Testis (tissue), 3 donors: Measurements from ENCODE around the gene SOSTDC1. TPM values are rescaled to one million over a fixed set of nuclear protein-coding genes. Genes with fewer than 3 reads are reported as not detected.

Experiments
- DNase-seq: peaks from one replicate; pipeline ENCODE4 v3.0.0-alpha.2; 2019
- H3K27ac ChIP-seq, 2 donors: fragments of 200-600 bp; sonication (generic); one replicate each; pipeline ENCODE4 v1.5.1; 2019
- H3K27me3 ChIP-seq: fragments of 200-600 bp; sonication (generic); one replicate; pipeline ENCODE4 v1.5.1; 2019
- H3K36me3 ChIP-seq: fragments of 200-600 bp; sonication (generic); one replicate; pipeline ENCODE4 v1.5.1; 2017; ENCODE audit warnings: low read depth; ENCODE audit errors: missing control alignments
- H3K4me1 ChIP-seq: fragments of 200-600 bp; sonication (generic); one replicate; pipeline ENCODE4 v1.5.1; 2019
- H3K4me3 ChIP-seq, 2 donors: fragments of 200-600 bp; sonication (generic); one replicate each; pipeline ENCODE4 v1.5.1; 2017 to 2019
- H3K9me3 ChIP-seq: fragments of 200-600 bp; sonication (generic); one replicate; pipeline ENCODE4 v1.5.1; 2017
- CTCF ChIP-seq, 3 experiments: fragments of 450-650 bp in 2 of 3; fragments of 200-600 bp in 1 of 3; sonication (generic) in 1 of 3; IDR thresholded peaks; one replicate each; pipeline ENCODE4 v1.5.1; 2016 to 2019; ENCODE audit warnings: antibody characterized with exemption in 3 of 3, mild to moderate bottlenecking in 2 of 3, moderate library complexity in 1 of 3
- POLR2A ChIP-seq: fragments of 450-650 bp; IDR thresholded peaks from one replicate; pipeline ENCODE4 v1.6.1; 2017; ENCODE audit warnings: antibody characterized with exemption, mild to moderate bottlenecking, moderate library complexity
- WGBS, 2 donors: methylation state at CpG; one replicate each; pipeline ENCODE4 v1.1.5; 2018; 5-methylcytosine and 5-hydroxymethylcytosine counted together
- intact Hi-C: fragments of 100-400 bp; cut with DNase I; formaldehyde crosslinking; loops from one replicate; pipeline ENCODE4 v1.15.1; 2023; ENCODE audit warnings: low total_unique reads
- polyA plus RNA-seq: library from polyadenylated mRNA; stranded (reverse); fragments of 350-450 nt; fragmentation: Illumina TruSeq; extraction: RNeasy Lipid Tissue Mini Kit (QIAGEN cat#74804); gene quantifications from one replicate; pipeline ENCODE4 v1.2.3, GENCODE V29; 2014; ENCODE audit warnings: low read depth, low replicate concordance; ENCODE audit not compliant: insufficient read depth
- total RNA-seq, 2 donors: library from RNA; depleted of rRNA; stranded (reverse); fragments of >200 nt; gene quantifications; one replicate each; pipeline ENCODE4 v1.2.3, GENCODE V29; 2016

SOSTDC1 gene
- total and polyA plus RNA-seq, 3 donors from 2014 or later: 1.5 to 5.1 (median 3.8) TPM

DNA sequence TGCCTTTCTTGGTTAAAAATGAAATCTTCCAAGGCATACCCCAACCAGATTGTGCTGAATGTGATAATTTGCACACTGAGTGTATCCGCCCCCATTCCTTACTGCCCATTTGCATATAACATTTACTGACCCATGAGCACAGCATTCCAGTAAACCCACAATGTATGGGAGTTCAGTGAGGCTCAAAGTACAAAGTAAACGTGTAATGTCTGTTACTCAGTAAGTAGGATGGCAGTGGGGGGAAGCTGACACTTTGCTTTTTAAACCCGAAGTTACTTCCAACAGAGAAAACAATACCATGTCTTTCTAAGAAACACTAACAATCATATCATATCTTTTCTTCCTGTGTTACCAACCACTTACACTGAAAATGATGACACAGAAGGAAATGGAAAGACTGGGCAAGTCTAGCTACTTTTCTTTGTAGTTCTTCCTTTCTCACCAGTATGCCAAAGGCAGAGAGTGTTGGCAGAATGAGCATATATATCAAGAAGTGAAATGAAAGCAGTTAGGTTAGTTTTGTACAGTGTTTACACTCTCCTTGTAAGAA is 27.1 kb upstream of the SOSTDC1 start:
- Histone ChIP-seq H3K36me3 (no peaks in the 10 kb centered on the region), H3K9me3 (no peaks in the 10 kb centered on the region), H3K4me1 (no peaks in the 10 kb centered on the region), H3K27me3 (no peaks in the 10 kb centered on the region), H3K27ac (no peak overlapping the region), H3K4me3 (no peak overlapping the region)
- 44 to 59% methylated on average over 3 of the region's 3 CpGs for WGBS, 2 donors
- intact Hi-C loops: no loop called here
- no peak for TF ChIP-seq POLR2A
- no peak for TF ChIP-seq CTCF (IDR thresholded peaks at IDR 0.05)
- no peak for DNase-seq

DNA sequence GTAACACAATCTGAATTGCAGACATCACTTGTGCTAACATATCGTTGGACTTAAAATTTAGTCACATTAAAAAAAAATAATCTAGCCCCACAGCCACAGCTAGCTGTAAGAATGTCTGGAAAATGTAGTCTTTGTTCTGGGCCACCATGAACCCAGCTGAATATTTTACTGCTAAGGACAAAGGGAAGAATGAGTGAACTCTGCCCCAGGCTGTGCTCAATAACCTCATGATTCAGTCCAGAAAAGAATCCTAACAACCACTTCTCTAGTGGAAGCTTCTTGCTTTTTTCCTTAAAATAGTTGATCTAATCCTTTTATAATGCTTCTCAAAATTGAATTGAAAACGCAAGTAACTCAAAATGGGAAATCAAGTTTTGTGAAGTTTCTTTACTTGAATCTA is 25.6 kb upstream of the SOSTDC1 start:
- no peaks in the 10 kb centered on the region for H3K27me3 ChIP-seq
- H3K36me3 ChIP-seq: no peaks in the 10 kb centered on the region
- no peak overlapping the region for H3K27ac ChIP-seq
- 75 to 85% methylated on average over 2 of the region's 2 CpGs for WGBS, 2 donors
- intact Hi-C loops: no loop called here
- no peak for TF ChIP-seq CTCF (IDR thresholded peaks at IDR 0.05)
- no peak for TF ChIP-seq POLR2A
- no peaks in the 10 kb centered on the region for H3K4me1 ChIP-seq
- H3K9me3 ChIP-seq: no peaks in the 10 kb centered on the region
- no peak overlapping the region for H3K4me3 ChIP-seq
- DNase-seq: no peak

- Histone ChIP-seq H3K4me1 (no peaks in the 10 kb centered on the region), H3K27ac (no peak overlapping the region), H3K9me3 (no peaks in the 10 kb centered on the region), H3K27me3 (no peaks in the 10 kb centered on the region), H3K4me3 (no peak overlapping the region), H3K36me3 (no peaks in the 10 kb centered on the region)
- 67 to 80% methylated on average over 4 of the region's 4 CpGs for WGBS, 2 donors
- no peak for TF ChIP-seq POLR2A
- TF ChIP-seq CTCF (IDR thresholded peaks at IDR 0.05): no peak
- intact Hi-C loops: no loop called here
- no peak for DNase-seq
Observed at GRCh38 chr7:16484453-16485158, 19.1 kb upstream of the SOSTDC1 start.

GRCh38 chr7:16479591-16479990 is 14.1 kb upstream of the SOSTDC1 start:
- no peaks in the 10 kb centered on the region for H3K4me1 ChIP-seq
- no peak for TF ChIP-seq CTCF (IDR thresholded peaks at IDR 0.05)
- no peak for TF ChIP-seq POLR2A
- no peak overlapping the region for H3K27ac ChIP-seq
- 76 to 83% methylated on average over 7 of the region's 7 CpGs for WGBS, 2 donors
- DNase-seq: no peak
- H3K27me3 ChIP-seq: no peaks in the 10 kb centered on the region
- H3K36me3 ChIP-seq: no peaks in the 10 kb centered on the region
- intact Hi-C loops: no loop called here
- H3K9me3 ChIP-seq: no peaks in the 10 kb centered on the region
- no peak overlapping the region for H3K4me3 ChIP-seq

GRCh38 chr7:16479161-16479560 is 13.6 kb upstream of the SOSTDC1 start:
- Histone ChIP-seq H3K4me1 (no peaks in the 10 kb centered on the region), H3K27ac (no peak overlapping the region), H3K9me3 (no peaks in the 10 kb centered on the region), H3K36me3 (no peaks in the 10 kb centered on the region), H3K27me3 (no peaks in the 10 kb centered on the region), H3K4me3 (no peak overlapping the region)
- 77 to 85% methylated on average over 4 of the region's 4 CpGs for WGBS, 2 donors
- DNase-seq: no peak
- intact Hi-C loops: no loop called here
- TF ChIP-seq CTCF (IDR thresholded peaks at IDR 0.05): no peak
- TF ChIP-seq POLR2A: no peak
